Activated naive CD4-positive, alpha-beta T cell treated with anti-CD3 and anti-CD28 coated beads, Interleukin-2, amount 50 U/mL, for 72 hours (primary cell): ENCODE measurements around the gene PAK6. TPM values are rescaled to one million over a fixed set of nuclear protein-coding genes. Genes with fewer than 3 reads are reported as not detected.

Source experiments
- ATAC-seq, 2 donors: fragments of 150-1000 bp; cut with Tn5 transposase; 2 replicates each; pipeline ENCODE4 v1.10.0; 2021; ENCODE audit warnings: mild to moderate bottlenecking in 2 of 2, moderate library complexity in 2 of 2
- DNase-seq, 2 donors: peaks; one replicate each; pipeline ENCODE4 v3.0.0; 2021 to 2022; ENCODE audit warnings: low spot score in 2 of 2
- H3K27ac Mint-ChIP-seq, 2 donors: one replicate each; pipeline ENCODE4 v1.8.0; 2022; ENCODE audit warnings: mild to moderate bottlenecking in 2 of 2, mixed read lengths in 2 of 2
- H3K36me3 Mint-ChIP-seq, 2 donors: one replicate each; pipeline ENCODE4 v1.8.0; 2022; ENCODE audit warnings: mixed read lengths in 2 of 2
- H3K9me3 Mint-ChIP-seq, 2 donors: one replicate each; pipeline ENCODE4 v1.8.0; 2022; ENCODE audit warnings: mixed read lengths in 2 of 2
- total RNA-seq, 2 donors: library from RNA; stranded (reverse); gene quantifications; one replicate each; pipeline ENCODE4 v1.2.3, GENCODE V29; 2022

Gene PAK6
- total RNA-seq, 2 donors from 2014 or later, result 0.29 to 0.30 TPM

- DNase-seq, result peak; percentile 79 to 88
- Mint-ChIP-seq H3K36me3 (peaks cover 5 to 6% of the 10 kb centered on the region in 2 donors), H3K27ac (no peak within 1 kb of the TSS), H3K9me3 (no peaks in the 10 kb centered on the region)
- peak; percentile 80 to 94 for ATAC-seq
These were observed 84.5 kb downstream of the PAK6 start, which contains the start of gene INAFM2 for GRCh38 chr15:40323239-40323952. Gene INAFM2 (plus strand): TSS chr15:40323692. CDS start chr15:40324056, 364 bp downstream.

GRCh38 chr15:40323953-40324937, 85.4 kb downstream of the PAK6 start:
- Mint-ChIP-seq H3K27ac (no peak overlapping the region), H3K36me3 (peaks cover 5 to 6% of the 10 kb centered on the region in 2 donors), H3K9me3 (no peaks in the 10 kb centered on the region)
- ATAC-seq (peak; percentile 3 to 21), DNase-seq (no peak)

- H3K36me3 Mint-ChIP-seq, result peaks cover 5 to 6% of the 10 kb centered on the region in 2 donors
- H3K27ac Mint-ChIP-seq, result no peak overlapping the region
- DNase-seq, result no peak
- ATAC-seq, result no peak
- H3K9me3 Mint-ChIP-seq, result no peaks in the 10 kb centered on the region
These were observed 86.3 kb downstream of the PAK6 start for GRCh38 chr15:40325188-40325587.

GRCh38 chr15:40325700-40326099, 86.8 kb downstream of the PAK6 start:
- H3K36me3 Mint-ChIP-seq, result peaks cover 5 to 6% of the 10 kb centered on the region in 2 donors
- H3K9me3 Mint-ChIP-seq, result no peaks in the 10 kb centered on the region
- no peak for DNase-seq
- no peak for ATAC-seq
- no peak overlapping the region for H3K27ac Mint-ChIP-seq

Other genes starting within 250 kb of the PAK6 start
- gene SRP14, start 199.9 kb upstream of the PAK6 start, total RNA-seq, result 100 to 1,000 TPM; 146 to 182 TPM
- 10 to 100 TPM; 10.8 to 11.6 TPM for gene BMF, start 130.2 kb upstream of the PAK6 start, total RNA-seq
- gene BUB1B, start 78.0 kb upstream of the PAK6 start, total RNA-seq, result 100 to 1,000 TPM in 1 of 2 donors, 10 to 100 TPM in 1; 98.9 to 141 TPM
- not detected for gene ANKRD63, start 44.0 kb downstream of the PAK6 start, total RNA-seq
- 10 to 100 TPM; 63.5 to 91.5 TPM for gene PLCB2, start 68.9 kb downstream of the PAK6 start, total RNA-seq
- 10 to 100 TPM in 1 of 2 donors, 1 to 10 TPM in 1; 5.8 to 14.2 TPM for gene INAFM2, start 84.6 kb downstream of the PAK6 start, total RNA-seq
- 1 to 10 TPM; 1.6 to 2.8 TPM for gene CCDC9B, start 101.9 kb downstream of the PAK6 start, total RNA-seq
- gene PHGR1, start 112.0 kb downstream of the PAK6 start, total RNA-seq, result not detected
- gene DISP2, start 119.2 kb downstream of the PAK6 start, total RNA-seq, result under 1 TPM; 0.06 to 0.50 TPM
- 10 to 100 TPM; 48.6 to 96.4 TPM for gene KNSTRN, start 143.7 kb downstream of the PAK6 start, total RNA-seq
- 10 to 100 TPM; 45.2 to 66.9 TPM for gene IVD, start 166.7 kb downstream of the PAK6 start, total RNA-seq
- 10 to 100 TPM; 14.6 to 15.1 TPM for gene BAHD1, start 201.9 kb downstream of the PAK6 start, total RNA-seq
- 1 to 10 TPM; 1.6 to 6.7 TPM for gene CHST14, start 231.9 kb downstream of the PAK6 start, total RNA-seq